Measurements from ENCODE around the gene KCNIP3.
A peak's percentile ranks its signal among the peaks of the same experiment; 100 is the strongest.
"Not testable (repeated sequence)": the region's sequence is repeated elsewhere in the genome, so short reads cannot be mapped to it uniquely, and the experiment has no call there.

KCNIP3 gene

DNA sequence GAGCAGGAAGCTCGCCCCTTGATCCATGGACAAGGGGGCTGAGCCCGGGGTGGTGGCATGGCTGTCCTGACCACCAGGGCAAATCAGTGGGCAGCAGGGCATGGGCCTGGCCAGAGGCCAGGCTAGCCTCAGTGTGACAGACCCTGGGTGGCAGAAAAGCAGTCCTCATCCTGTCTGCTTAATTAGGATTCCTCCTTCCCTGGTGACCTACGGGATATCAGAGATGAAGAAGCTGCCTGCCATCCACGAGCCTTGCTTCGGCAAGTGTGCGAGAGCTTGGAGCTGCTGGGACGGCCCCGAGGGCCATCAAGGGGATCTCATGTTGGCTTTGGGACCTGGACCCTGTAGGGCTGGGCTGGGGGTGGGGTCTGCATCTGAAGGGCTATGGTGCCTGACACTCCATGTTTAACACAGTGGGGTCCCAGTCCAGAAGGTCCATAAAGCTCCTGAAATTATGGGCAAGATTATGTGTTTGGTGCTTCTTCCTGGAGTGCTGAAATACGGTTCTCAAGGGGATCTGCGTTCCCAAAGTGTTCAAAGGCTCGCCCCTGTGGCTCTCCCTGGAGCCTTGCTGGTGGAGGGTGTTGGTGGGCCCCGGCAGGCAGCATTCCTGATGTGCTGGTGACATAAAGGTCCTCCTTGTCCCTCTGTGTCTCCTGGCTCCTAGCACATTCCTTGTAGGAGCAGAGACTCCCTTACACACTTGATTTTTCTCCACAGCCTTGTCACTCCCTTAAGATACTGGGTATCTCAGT lies 52.6 kb downstream of the KCNIP3 start:
- no peak for DNase-seq

DNA sequence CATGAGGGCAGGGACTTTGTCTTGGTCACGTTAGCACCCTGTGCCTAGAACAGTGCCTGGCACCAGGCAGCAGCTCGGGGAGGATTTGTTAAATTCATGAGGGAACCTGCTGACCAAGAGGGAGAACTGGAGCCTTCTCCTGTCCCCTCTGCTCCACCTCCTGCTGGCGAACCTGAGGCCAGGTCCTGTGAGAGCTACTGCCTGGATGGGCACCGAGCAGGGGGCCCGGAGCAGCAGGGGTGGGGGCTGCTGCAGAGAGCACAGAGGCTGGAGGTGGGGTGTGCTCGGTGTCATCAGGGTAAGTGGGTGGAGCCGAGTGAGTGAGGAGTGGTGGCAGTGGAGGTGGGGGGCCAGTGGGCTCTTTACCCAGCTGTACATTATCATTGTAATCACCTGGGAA lies 53.2 kb downstream of the KCNIP3 start:
- DNase-seq, result no peak

DNA sequence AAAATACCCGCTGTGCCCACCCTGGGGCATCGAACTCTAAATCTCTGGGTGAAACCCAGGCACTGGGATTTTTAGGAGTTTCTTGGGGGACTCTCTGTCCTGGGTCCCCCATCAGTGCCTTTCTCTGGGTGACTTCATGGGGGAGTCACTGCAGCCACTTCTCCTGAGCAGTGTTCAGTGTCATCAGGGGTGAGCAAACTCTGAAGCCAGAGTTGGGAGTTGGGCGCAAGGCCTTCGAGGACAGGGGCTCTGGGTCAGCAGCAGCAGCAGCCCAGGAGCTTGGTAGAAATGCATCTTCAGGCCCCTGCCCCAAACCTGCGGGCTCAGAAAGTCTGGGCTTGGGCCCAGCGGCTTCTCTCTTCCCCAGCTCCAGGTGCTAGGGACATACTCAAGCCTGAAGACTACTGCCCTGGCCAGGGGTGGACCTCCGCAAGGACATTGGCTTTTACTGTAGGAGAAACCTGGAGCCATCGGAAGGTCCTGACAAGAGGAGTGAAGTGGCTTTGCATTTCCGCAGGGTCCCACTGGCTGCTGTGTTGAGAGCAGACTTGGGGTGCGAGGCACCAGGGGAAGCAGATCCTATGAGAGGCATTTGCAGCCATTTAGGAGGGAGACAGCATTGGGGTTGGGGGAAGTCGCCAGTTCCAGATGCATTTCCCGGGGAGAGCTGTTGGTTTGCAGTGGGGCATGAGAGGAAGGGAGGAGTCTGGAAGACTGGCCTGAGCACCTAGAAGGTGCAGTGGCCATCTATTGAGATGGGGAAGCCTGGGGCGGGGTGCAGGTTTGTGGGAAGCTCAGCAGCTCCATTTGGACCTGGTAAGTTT lies 53.8 kb downstream of the KCNIP3 start:
- DNase-seq, result no peak

DNA sequence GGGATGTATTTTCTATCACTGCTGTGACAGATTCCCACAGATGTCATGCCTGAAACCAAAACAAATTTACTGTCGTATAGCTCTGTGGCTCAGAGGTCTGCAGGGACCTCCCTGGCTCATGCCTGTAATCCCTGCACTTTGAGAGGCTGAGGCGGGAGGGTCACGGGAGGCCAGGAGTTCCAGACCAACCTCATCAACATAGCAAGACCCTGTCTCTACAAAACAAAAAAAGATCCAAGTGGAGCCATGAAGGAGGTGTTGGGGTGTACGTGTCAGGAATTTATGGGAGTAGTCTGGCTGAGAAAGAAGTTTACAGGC lies 54.4 kb downstream of the KCNIP3 start:
- no peak for DNase-seq

DNA sequence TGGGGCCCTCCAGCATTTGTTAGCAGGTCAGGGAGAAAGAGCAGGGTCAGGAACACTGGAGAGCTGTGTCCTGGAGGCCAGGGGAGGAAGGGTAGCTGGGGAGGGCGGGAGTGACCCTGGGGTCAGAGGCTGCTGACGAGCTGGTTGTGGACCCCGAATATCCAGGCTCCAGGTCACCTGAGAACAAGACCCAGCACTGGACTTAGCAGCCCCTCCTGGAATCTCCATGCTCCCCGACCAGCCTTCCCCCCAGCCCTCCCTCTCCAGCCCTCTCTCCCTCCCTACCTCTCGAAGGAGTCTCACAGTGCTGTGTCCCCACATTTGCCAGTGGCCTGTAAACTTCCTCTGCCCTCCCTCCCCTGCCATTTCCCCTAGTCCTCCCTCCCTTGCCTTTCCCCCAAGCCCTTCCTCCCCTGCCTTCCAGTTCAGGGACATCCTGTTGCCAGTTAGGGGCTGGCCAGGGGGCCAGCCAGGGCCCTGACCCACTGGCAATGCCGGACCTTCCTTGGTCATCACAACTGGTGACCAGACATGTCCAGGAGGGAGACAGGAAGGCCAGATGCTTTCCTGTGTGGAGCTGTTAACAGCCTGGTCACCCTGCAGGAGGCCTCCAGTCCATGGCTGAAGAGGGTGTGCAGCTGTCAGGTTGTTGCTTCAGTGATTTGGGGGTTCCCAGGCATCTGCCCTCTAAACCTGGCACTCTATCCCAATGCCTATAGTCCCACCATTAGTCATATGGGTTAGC lies 55.3 kb downstream of the KCNIP3 start:
- DNase-seq, result no peak

DNA sequence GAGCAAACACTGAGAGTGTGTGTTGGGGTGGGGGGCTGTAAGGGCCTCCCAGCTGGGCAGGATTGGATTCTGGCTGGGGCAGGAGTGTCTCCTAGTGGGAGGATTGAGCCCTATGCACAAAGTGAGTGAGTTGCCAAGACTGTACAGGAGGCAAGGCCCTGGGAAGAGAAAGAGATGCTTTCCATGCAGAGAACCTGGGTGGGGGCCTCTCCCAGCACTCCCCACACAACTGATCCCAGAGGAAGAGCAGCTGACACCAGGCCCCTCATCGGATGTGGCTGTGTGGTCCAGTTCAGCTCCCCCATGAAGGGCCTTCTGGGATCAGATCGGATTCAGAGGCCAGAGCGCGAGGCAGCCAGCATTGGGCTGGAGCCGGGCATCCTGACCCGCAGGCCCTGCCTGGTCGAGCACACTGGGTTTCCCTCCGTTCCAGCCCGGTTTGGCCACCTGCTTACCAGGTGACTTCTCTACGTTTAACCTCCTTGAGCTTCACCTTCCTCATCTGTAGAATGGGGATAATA lies 56.0 kb downstream of the KCNIP3 start:
- no peak for DNase-seq

DNA sequence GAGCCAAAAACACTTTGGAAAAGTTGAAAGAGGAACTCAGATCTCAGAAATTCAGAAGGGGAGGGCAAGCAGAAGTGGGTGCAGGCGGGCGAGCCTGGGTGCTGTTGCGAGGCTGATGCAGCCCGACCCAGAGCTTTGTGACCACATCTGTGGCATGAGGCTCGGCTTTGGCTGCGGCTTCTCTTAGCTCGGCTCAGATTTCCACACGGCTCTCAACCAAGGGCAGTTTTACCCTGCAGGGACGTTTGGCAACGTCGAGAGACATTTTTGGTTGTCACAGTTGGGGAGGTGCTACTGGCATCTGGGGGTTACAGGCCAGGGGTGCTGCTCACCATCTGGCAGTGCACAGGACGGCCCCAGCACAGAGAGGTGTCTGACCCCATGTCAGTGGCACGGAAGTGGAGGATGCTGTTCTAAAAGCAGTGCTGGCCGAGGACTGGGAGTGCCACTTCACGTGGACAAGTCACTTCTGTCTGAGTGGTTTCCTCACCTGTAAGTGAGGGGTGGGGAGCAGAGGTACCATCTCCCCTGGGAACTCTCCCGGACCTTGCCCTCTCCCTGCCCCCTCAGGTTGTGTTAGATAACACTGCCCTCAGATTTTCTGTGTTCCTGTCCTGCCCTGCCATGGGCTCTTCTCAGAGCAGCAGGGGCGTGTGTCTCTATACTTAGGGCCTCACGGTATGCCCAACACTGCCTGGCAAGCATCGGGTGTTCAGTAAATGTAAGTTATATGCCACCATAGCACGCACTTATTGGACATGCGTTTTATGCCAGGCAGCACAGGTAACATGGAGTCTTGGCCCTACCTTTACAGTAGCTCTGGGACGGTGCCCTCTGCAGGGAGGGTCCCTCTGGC lies 56.7 kb downstream of the KCNIP3 start:
- peak in 1 of 3 donors; percentile 4 for DNase-seq

DNA sequence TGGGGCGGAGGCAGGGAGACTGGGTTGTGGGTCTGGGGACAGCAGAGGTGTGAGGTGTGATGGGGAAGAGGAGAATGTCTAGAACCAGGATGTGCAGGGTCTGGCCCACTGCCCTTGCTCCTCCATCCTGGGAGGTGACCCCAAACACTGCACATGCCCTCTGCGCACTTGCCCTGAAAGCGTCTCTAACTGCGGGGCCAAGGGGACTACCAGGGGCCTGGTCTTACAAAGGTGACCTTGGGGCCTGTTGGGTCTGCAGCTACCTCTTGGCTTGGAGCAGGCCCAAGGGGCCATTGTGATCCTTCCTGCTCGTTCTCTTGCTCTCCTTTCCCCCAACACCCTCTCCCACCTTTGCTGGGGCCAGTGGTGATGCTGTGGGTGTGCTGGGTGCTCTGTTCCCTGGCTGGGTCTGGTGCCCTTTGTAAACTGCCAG lies 57.3 kb downstream of the KCNIP3 start:
- DNase-seq, result no peak

DNA sequence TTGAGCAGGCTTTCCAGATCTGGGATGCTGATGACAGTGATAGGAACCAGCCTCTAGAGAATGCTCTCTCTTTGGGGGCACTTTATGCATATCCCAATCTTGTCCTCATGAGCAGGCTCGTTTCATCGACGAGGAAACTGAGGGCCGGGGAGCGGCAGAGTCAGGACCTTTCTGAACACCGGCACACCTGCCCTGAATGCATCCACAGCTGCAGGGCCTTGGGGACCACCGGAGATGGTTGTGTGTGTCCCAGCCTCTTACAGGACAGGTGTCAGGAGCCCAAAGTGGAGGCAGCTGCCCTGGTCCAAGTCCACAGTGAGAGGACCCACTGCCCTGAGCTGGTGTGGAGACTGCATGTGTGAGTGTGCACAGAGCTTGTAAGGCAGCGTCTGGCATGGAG lies 57.8 kb downstream of the KCNIP3 start:
- DNase-seq, result no peak

DNA sequence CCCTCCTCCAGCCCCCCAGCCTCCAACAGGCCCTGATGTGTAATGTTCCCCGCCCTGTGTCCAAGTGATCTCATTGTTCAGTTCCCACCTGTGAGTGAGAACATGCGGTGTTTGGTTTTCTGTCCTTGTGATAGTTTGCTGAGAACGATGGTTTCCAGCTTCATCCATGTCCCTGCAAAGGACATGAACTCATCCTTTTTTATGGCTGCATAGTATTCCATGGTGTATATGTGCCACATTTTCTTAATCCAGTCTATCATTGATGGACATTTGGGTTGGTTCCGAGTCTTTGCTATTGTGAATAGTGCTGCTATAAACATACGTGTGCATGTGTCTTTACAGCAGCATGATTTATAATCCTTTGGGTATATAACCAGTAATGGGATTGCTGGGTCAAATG lies 58.3 kb downstream of the KCNIP3 start:
- not testable (repeated sequence) for DNase-seq

DNA sequence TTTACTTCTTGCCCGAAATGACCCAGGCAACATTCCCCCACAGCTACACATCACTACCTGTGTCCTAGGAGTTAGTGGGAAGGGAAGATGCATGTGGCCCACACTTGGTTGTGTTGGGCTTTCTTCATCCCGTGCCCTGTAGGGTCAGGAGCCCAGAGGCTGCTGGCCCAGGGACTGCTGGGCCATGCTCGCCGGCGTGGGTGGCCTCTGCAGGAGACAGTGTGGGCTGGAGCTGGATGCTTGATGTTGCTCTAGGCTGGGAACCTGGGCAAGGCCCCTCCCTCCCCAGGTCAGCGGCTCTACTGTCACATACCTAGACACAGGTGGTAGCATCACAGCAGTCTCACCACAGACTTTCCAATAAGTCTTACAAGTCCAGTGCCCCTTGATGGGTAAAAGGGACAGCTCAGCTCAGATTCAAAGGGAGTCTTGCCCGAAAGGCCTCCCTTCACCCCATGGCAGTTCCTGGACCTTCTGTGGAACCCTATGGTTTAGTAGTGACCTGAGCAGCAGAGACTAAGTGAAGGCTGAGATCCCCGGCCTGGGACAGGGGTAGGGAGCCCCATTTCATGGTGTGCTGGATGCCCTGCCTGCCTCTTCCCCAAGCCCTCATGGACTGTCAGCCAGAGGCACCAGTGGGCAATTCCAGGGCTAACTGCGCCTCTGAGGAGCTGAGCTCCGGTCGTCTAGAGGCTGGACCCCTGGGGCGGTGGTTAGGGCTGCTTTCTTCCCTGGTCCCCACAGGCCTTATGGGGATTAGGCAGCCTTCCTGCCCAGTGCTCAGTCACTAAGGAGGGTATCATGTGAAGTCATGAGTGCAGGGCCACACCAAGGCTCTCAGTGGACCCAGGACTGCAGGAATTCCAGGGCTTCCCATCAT lies 59.9 kb downstream of the KCNIP3 start:
- DNase-seq, result no peak

DNA sequence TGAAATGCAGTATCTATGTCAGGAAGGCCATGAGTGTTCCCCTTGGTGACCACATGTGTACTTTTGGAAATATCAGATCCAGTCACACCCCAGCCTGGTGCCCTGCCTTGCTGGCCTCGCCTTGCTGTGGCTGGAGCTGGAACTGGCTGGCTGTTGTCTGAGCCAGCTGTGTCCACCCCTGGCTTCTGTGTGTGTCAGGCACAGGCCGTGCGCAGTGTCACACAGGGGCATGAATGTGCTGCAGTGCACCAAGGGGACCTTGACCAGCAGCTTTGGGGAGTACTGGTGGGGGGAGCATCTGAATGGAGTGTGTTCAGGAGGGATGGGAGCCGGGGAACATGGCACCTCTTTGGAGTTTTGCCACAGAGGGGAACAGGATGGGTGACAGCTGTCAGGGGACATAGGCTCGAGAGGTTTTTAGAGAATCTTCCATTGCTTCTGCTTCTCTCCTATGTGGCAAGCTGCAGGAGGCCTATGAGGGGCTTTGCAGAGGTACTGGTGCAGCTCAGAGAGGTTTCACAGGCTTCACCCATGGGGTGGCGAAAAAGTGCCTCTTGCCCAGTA lies 60.7 kb downstream of the KCNIP3 start:
- DNase-seq, result no peak

DNA sequence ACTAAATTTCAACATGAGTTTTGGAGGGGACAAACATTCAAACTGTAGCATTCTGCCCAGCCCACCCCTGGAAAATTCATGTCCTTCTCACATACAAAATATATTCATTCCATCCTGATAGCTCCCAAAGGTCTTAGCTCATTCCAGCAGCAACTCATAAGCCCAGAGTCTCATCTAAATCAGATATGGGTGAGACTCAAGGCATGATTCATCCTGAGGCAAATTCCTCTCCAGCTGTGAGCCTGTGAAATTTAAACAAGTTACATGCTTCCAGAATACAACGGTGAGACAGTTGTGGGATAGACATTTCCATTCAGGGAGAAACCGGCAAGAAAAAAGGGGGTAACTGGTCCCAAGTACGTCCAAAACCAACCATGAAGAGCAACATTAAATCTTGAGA lies 61.9 kb downstream of the KCNIP3 start:
- DNase-seq, result no peak

DNA sequence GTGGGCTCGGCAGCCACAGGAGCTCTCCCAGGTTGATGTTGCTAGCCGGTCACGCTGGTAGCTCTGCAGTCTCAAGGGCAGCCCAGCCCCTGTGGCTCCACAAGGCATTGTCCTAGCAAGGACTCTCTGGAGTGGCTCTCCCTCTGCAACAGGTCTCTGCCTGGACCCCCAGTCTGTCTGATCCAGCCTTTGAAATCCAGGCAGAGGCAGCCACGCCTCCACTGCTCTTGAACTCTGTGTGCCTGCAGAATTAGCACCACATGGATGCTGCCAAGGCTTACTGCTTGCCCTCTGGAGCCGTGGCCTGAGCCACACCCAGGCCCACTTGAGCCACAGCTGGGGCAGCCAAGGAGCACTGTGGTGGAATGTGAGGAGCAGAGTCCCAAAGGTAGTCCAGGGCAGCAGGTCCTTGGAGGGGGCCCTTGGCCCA lies 62.4 kb downstream of the KCNIP3 start:
- DNase-seq, result no peak

DNA sequence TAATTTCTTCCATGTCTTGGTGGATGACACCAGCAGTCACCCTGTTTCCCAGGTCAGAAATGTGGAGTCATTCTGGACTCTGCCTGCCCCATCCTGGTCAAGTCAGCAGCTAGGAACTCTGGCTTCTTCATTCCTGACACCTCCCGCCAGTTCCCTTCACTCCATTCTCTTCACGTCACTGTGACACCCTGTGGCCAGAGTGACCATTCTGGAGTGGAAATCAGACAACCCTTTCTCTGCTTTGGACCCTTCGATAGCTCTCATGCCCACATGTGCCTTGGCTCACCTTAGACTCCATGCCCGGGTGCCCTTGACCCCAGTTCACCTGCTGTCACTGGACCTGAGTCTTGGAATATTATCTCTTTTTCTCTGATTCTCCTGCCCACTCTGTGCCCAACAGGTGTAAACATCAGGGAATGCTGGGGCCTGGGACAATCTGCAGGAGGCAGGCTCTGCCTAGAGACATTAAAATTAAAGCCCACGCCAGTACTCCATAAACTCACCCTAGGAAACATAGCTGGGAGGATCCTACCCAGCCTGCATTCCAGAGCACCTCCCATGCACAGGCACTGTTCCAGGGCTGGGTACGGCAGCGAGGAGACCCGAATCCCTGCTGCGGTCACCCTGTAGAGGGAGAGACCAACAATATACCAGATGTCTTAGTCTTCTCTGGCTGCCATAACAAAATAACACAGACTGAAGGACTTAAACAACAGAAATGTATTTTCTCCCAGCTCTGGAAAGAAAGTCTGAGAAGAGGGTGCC lies 64.3 kb downstream of the KCNIP3 start:
- no peak for DNase-seq

DNA sequence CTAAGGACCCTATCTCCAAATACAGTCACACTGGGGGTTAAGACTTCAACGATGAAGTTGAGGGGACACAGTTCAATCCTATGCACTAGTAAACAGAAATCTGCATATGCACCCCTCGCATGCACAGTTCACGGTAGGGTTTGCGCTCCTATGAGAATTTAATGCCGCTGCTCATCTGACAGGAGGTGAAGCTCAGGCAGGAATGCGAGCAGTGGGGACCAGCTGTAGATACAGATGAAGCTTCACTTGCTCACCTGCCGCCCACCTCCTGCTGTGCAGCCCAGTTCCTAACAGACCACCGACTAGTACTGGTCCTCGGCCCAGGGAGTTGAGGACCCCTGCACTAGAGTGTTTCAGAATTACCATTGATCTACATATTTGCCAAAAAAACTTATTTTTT lies 65.3 kb downstream of the KCNIP3 start:
- DNase-seq, result no peak

DNA sequence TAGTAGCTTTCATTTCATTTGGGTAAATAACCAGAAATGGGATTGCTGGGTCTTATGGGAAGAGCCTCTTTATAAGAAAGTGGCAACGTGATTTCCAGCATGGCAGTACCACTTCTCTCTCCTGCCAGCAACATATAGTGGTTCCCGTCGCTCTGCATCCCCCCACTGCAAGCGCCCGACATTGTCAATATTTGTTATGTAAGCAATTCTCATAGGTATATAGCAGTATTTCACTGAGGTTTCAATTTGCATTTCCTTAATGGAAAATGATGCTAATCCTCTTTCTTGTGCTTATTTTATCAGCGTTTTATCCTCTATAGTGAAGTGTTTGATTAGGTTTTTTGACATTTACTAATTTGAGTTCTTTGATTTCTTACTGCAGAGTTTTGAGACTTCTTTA lies 69.4 kb downstream of the KCNIP3 start:
- DNase-seq, result no peak

DNA sequence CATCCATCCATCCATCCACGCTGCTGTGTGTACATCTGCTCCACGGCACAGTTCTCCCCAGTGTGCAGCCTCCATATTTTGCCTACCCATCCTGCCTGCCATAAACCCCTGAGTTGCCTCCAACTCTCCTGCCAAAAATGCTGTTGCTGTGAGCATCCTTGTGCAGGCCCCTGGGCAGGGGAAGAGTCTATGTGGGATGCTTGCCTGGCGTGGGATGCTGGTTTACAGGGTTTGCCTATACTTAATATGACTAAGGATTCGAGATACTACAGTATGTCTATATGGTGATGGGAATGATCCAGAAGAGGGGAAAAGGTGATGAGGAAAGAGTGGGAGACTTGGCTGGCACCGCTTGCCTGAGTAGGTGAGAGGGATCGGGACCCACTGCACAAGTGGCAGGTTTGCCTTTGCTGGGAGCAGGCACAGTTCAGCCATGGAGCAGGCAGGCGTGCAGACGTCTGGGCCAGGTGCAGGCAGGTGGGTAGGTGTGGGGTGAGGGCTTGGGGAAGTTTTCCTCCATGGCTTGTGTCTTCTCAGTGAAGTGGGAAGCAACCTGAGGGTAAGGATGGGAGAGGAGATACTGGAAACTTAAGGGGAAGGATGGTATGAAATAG lies 75.2 kb downstream of the KCNIP3 start:
- DNase-seq, result no peak

DNA sequence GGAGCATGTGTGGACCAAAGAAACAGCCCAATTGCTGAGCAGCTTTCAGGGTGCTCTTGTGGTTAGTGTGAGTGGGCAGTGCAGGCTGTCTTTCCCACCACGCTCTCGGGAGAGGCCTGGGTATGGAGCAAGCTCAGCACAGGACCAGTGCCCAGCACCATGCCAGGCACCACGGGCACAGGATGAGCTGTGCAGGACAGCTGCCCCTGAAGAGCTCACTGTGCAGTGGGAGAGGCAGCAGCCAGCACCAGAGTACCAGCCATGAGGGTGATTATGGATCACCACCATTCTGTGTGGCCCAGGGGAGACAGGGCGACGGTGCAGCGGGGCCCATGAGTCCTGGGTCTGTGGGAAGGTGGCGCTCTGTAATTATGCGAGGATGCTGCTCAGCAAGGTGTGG lies 75.7 kb downstream of the KCNIP3 start:
- no peak for DNase-seq

DNA sequence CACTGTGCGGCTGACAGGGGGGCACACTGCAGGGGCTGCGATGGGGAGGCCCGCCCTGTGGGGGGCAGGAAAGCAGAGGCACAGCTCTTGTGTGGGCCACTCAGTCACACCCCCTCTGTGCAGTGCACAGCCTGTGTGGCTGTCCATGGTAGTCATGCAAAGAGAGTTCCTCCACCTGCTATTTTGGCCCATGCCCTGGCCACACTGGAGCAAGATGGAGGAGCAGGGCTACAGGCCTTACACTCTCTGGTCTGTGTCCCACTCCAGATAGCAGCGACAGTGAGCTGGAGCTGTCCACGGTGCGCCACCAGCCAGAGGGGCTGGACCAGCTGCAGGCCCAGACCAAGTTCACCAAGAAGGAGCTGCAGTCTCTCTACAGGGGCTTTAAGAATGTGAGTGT lies 76.9 kb downstream of the KCNIP3 start:
- DNase-seq, result no peak

All from suppressor macrophage treated with lipopolysaccharide for 1 hour (primary cell).